A673 (cell line): ENCODE measurements around the gene ARHGAP32. TPM values are rescaled to one million over a fixed set of nuclear protein-coding genes. Genes with fewer than 3 reads are reported as not detected.

ENCODE experiments used
- BruUV-seq: library from RNA; stranded (reverse); fragments of 400-500 nt; replicated peaks from 2 replicates; lab custom pipeline; 2021; lab: Mats Ljungman, UMichigan
- CTCF ChIA-PET: fragments of 300-600 bp; sonication (Branson Sonifier 250); formaldehyde crosslinking; loops from one replicate; lab custom pipeline; 2022; ENCODE audit warnings: antibody characterized with exemption; lab: Charles Lee
- POLR2A ChIA-PET: fragments of 300-600 bp; sonication (Branson Sonifier 250); formaldehyde crosslinking; loops from one replicate; lab custom pipeline; 2022; ENCODE audit warnings: antibody characterized with exemption; ENCODE audit not compliant: low non-redundant PET; lab: Charles Lee
- DNase-seq: peaks from one replicate; pipeline ENCODE4 v3.0.0-alpha.2; 2015; ENCODE audit warnings: low spot score
- H3K27ac ChIP-seq: fragments of 200-600 bp; sonication (generic); 2 replicates; pipeline ENCODE4 v1.5.1; 2016; ENCODE audit warnings: mixed run types, low read depth, mild to moderate bottlenecking, mixed read lengths, antibody characterized with exemption, low read length; ENCODE audit not compliant: poor library complexity, severe bottlenecking
- H3K27me3 ChIP-seq: fragments of 200-600 bp; sonication (generic); replicated peaks from 2 replicates; pipeline ENCODE4 v1.6.1; 2017; ENCODE audit warnings: mixed run types, low read depth, mild to moderate bottlenecking, mixed read lengths, antibody characterized with exemption, low read length; ENCODE audit not compliant: insufficient read depth, poor library complexity
- H3K36me3 ChIP-seq: fragments of 200-600 bp; sonication (generic); 2 replicates; pipeline ENCODE4 v1.6.1; 2016; ENCODE audit warnings: mixed run types, mild to moderate bottlenecking, mixed read lengths, antibody characterized with exemption, low read length; ENCODE audit not compliant: insufficient read depth, poor library complexity, severe bottlenecking
- H3K4me1 ChIP-seq: fragments of 200-600 bp; sonication (generic); 2 replicates; pipeline ENCODE4 v1.6.1; 2017; ENCODE audit warnings: mixed run types, mild to moderate bottlenecking, mixed read lengths, antibody characterized with exemption, low read length; ENCODE audit not compliant: insufficient read depth, poor library complexity, severe bottlenecking
- H3K4me3 ChIP-seq: fragments of 200-600 bp; sonication (generic); 2 replicates; pipeline ENCODE4 v1.5.1; 2016; ENCODE audit warnings: low read depth, mixed run types, mild to moderate bottlenecking, mixed read lengths, low read length; ENCODE audit not compliant: poor library complexity, severe bottlenecking
- H3K9me3 ChIP-seq: fragments of 200-600 bp; sonication (generic); 2 replicates; pipeline ENCODE4 v1.6.1; 2016; ENCODE audit warnings: mixed run types, low read depth, mild to moderate bottlenecking, mixed read lengths, antibody characterized with exemption, low read length; ENCODE audit not compliant: poor library complexity, severe bottlenecking
- EZH2 ChIP-seq: fragments of 200-600 bp; sonication (generic); IDR thresholded peaks from 2 replicates; pipeline ENCODE4 v1.6.1; 2017; ENCODE audit warnings: borderline replicate concordance, low read depth, mild to moderate bottlenecking, mixed read lengths, antibody characterized with exemption, low read length; ENCODE audit not compliant: poor library complexity, severe bottlenecking
- intact Hi-C: fragments of 100-400 bp; cut with micrococcal nuclease; formaldehyde crosslinking; loops from one replicate; pipeline ENCODE4 v1.10.0; 2022; ENCODE audit not compliant: unreplicated experiment
- total RNA-seq: library from RNA; stranded (reverse); gene quantifications from 2 replicates; pipeline ENCODE4 v1.2.3, GENCODE V29; 2021
- TF ChIP-seq, protein P1 (sequence below): fragments of 300-800, 200-600 bp; sonication (generic); conservative IDR thresholded peaks from 2 replicates; pipeline ENCODE4 v1.5.1; 2017; ENCODE audit warnings: low read depth, mild to moderate bottlenecking, antibody characterized with exemption, low read length, moderate library complexity, mixed read lengths

Gene ARHGAP32
- total RNA-seq, 1 experiment from 2014 or later, result 42.8 TPM

DNA sequence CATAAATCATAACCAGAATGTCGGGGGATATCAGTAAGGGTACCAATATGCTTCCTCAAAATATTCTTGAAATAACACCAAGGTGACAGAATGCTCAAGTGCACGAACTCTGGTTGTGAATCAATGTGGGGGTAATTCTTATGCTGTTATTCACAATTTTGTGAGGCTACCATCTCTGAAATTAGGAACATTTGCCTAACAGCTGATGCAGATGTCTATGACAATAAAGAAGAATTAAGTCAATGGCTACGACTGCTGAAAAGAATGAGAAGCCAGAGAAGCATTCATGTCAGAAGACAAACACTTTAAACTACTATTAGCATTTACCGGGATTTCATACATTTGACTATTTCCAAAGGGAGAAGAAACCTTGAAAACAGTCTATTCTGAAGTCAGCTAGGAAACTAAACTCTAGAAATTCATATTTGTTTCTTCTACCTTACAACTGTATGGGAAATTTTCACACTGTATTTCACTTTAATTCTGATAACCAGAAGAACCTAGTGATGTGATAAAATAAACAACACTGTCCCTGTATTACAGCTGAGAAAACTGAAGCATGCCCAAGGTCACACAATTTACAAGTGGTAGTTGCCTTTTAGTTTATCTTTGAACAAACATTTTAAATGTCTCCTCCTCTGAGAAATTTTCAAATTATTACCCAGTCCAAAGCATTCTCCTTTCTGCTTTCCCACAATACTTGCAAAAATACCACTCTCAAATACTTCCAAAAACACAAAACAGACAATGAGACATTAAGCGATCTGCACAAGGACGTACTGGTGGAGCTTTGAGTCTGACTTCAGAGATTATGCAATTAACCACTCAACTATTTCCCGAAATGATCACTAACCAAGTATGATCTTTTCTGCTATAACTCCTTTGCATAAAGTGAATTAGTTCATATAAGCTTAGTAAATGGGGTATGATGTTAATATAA is 18.0 kb upstream of the ARHGAP32 start:
- no peaks in the 10 kb centered on the region for H3K9me3 ChIP-seq
- ChIA-PET POLR2A (no interaction called here), CTCF (no interaction called here)
- DNase-seq, result no peak
- no peak for TF ChIP-seq EZH2
- TF ChIP-seq, protein P1, sequence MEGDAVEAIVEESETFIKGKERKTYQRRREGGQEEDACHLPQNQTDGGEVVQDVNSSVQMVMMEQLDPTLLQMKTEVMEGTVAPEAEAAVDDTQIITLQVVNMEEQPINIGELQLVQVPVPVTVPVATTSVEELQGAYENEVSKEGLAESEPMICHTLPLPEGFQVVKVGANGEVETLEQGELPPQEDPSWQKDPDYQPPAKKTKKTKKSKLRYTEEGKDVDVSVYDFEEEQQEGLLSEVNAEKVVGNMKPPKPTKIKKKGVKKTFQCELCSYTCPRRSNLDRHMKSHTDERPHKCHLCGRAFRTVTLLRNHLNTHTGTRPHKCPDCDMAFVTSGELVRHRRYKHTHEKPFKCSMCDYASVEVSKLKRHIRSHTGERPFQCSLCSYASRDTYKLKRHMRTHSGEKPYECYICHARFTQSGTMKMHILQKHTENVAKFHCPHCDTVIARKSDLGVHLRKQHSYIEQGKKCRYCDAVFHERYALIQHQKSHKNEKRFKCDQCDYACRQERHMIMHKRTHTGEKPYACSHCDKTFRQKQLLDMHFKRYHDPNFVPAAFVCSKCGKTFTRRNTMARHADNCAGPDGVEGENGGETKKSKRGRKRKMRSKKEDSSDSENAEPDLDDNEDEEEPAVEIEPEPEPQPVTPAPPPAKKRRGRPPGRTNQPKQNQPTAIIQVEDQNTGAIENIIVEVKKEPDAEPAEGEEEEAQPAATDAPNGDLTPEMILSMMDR, result no peak
- BruUV-seq, result no TSS peak
- H3K36me3 ChIP-seq, result no peaks in the 10 kb centered on the region
- no peaks in the 10 kb centered on the region for H3K27me3 ChIP-seq
- H3K4me1 ChIP-seq, result no peaks in the 10 kb centered on the region
- no peak overlapping the region for H3K4me3 ChIP-seq
- no peak overlapping the region for H3K27ac ChIP-seq
- intact Hi-C loops, result no loop called here

DNA sequence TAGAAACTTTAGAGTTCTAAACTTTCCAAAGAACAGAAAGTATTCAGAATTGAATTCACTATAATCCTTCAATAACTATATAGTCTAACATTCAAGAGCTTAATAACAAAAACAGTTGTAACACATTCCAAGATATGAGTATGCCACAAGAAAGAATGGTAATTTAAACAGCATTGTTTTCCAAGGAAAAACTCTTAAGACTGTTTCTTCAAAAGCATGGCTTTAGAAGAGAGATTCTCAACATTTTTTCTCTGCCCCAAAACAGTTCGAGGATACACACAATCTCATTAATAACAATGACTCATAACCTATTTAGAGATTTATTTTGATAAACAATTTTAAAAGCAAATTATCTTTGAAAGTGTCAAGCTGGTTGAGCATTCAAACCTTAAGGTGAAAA is 16.7 kb upstream of the ARHGAP32 start:
- POLR2A ChIA-PET, result no interaction called here
- no peak for DNase-seq
- H3K27ac ChIP-seq, result no peak overlapping the region
- H3K9me3 ChIP-seq, result no peaks in the 10 kb centered on the region
- no peaks in the 10 kb centered on the region for H3K36me3 ChIP-seq
- CTCF ChIA-PET, result no interaction called here
- intact Hi-C loops, result no loop called here
- no peaks in the 10 kb centered on the region for H3K4me1 ChIP-seq
- H3K4me3 ChIP-seq, result no peak overlapping the region
- TF ChIP-seq, protein P1, result no peak
- no peak for TF ChIP-seq EZH2
- BruUV-seq, result no TSS peak
- no peaks in the 10 kb centered on the region for H3K27me3 ChIP-seq

DNA sequence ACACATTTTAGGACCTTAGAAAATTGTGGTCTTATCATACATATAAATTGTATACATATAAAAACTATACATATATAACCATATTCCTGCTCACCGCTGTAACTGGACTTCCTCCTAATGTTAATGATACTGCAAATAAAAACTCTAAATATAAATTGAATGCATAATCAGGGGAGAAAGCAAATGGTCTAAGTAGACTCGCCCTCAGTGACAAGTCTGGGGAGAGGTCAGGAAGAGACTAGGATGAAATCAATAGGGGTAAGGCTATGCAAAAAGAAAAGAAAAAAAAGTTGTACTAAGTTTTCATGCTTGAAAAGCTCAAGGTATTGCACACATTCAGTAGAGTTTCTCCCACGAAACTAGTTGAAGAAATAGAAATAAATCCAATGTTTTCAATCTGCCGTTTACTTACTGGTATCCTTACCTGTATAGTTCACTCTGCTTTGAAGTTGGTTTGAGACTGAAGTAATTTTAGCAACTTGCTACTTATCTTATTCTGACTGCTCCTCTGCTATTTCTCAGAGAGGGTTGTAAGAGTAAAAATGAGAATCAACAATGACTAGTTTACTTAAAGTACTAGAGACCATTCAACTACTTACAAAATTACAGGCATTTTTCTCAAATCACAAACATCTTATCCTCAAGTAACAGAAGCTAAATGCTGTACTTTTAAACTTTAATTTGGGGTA is 12.2 kb upstream of the ARHGAP32 start:
- POLR2A ChIA-PET, result interaction anchor here (0.5 to 0.7 kb wide), 2 partner anchors 42 to 262 kb away, joined by 4 to 5 read pairs; no protein-coding TSS in a partner anchor

More for the DNA sequence above, 12.2 kb upstream of the ARHGAP32 start:
- CTCF ChIA-PET, result no interaction called here
- intact Hi-C loops, result no loop called here
- DNase-seq, result no peak
- Histone ChIP-seq H3K4me3 (no peak overlapping the region), H3K36me3 (no peaks in the 10 kb centered on the region), H3K27me3 (no peaks in the 10 kb centered on the region), H3K4me1 (no peaks in the 10 kb centered on the region), H3K27ac (no peak overlapping the region), H3K9me3 (peaks cover 12% of the 10 kb centered on the region)
- BruUV-seq, result no TSS peak
- no peak for TF ChIP-seq EZH2
- TF ChIP-seq, protein P1, result no peak
